ENCODE results near the gene SRSF11. TPM values are rescaled to one million over a fixed set of nuclear protein-coding genes. Genes with fewer than 3 reads are reported as not detected.

SRSF11 gene
- total and polyA plus RNA-seq, 2 of the 4 experiments (the other 2 are of a cell fraction), result 94.5 to 149 TPM

DNA sequence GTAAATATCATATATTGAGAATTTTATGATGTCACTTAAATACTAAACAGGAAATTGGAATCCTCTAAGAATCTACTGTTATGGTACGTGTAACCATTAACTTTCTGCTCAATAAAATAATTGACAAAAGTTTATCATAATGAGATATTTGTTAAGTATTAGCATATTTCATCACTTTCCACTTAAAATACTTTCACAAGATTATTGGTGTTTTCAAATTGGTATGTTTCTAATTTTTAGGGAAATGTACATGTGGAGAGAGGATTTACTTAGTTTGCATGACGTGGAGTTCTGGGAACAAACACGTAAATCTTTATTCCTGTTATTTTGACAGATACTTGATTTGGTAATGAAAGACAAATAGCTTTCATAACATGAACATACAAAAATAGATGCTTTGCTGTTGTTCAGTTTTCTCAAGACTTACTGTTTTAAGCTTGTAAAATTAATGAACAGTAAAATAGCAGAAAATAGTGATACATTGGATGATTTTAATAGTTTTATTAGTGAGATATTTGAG, 1.6 kb downstream of the SRSF11 start (continued):
- TF ChIP-seq FOS (IDR thresholded peaks at IDR 0.05; ENCODE audit: low read depth, low read length), result no peak
- no peak for TF ChIP-seq BHLHE40 (IDR thresholded peaks at IDR 0.05; ENCODE audit: low read depth, low read length)
- TF ChIP-seq RFX5 (IDR thresholded peaks at IDR 0.05; ENCODE audit: low read depth, low read length), result no peak

DNA sequence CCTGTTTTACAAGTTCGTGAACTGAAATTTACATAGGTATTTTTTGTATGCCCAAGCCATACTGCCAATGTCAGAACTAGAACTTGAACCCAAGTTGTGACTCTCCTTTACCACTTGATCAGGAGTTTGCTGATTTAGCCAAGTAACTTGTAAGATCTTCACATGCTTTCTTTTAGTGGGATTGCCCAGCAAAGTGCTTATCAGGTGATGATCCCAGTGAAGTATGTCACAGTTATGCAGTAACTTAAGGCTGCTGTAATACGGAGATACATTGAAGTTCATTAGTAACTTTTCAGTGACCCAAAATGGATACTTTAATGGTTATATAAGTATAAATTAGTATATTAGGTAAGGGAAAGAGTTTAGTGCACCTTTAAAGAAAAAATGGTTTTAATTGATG, 3.8 kb downstream of the SRSF11 start:
- BruUV-seq (replicated peaks), result no TSS peak
- Histone ChIP-seq H3K9me1 (ENCODE audit: insufficient read depth, low read length) (peaks cover 4% of the 10 kb centered on the region; the same call in 1 of the 2 replicates), H3K27ac (ENCODE audit: insufficient read depth, low read length) (no peak overlapping the region), H2AK5ac (ENCODE audit: low read depth, low read length) (no peak overlapping the region), H2BK20ac (ENCODE audit: low read depth, low read length) (no peak overlapping the region), H3K23ac (ENCODE audit: low read depth, low read length) (no peak overlapping the region), H3K79me1 (ENCODE audit: low read depth in 1 of 2, low read length in 2 of 2) (peaks cover 13 to 50% of the 10 kb centered on the region in 2 experiments), H3K4ac (ENCODE audit: low read depth, low read length) (no peak overlapping the region), H3K4me1 (ENCODE audit: control insufficient read depth, insufficient read depth, low read length) (peaks cover 6% of the 10 kb centered on the region), H3K27me3 (ENCODE audit: control insufficient read depth, insufficient read depth, low read length) (no peaks in the 10 kb centered on the region), H3K36me3 (ENCODE audit: control insufficient read depth, insufficient read depth, low read length) (peaks cover 15% of the 10 kb centered on the region), H3K9ac (ENCODE audit: low read depth, low read length) (no peak overlapping the region), H4K8ac (ENCODE audit: low read depth in 2 of 2, low read length in 2 of 2) (no peak overlapping the region), H3K14ac (replicated peaks; ENCODE audit: low read depth, low read length) (no peak overlapping the region), H2AK9ac (replicated peaks; ENCODE audit: low read depth, low read length, poor library complexity) (no peak overlapping the region), H3K18ac (ENCODE audit: low read depth, low read length) (no peak overlapping the region), H2BK5ac (ENCODE audit: low read depth, low read length, poor library complexity, severe bottlenecking) (no peak overlapping the region), H3K9me3 (ENCODE audit: control insufficient read depth, insufficient read depth, low read length) (no peaks in the 10 kb centered on the region), H2BK15ac (ENCODE audit: low read depth, low read length) (no peak overlapping the region), H2AFZ (replicated peaks; ENCODE audit: low read length, poor library complexity) (no peak overlapping the region), H2BK120ac (ENCODE audit: low read depth, low read length) (no peak overlapping the region), H3K4me2 (ENCODE audit: low read depth, low read length) (no peak overlapping the region), H3K4me3 (ENCODE audit: insufficient read depth, low read depth, low read length) (no peak overlapping the region), H4K20me1 (ENCODE audit: insufficient read depth, low read length) (peaks cover 43% of the 10 kb centered on the region), H4K5ac (ENCODE audit: low read depth, low read length) (no peak overlapping the region), H4K91ac (ENCODE audit: insufficient read depth, low read depth, low read length) (no peak overlapping the region), H3K56ac (ENCODE audit: extremely low read depth, insufficient read depth, low read length) (no peak overlapping the region)
- dilution Hi-C loops (cut with HindIII; ENCODE audit: low sequenced_read_pairs, unreplicated experiment) (no loop called here), in situ Hi-C loops (cut with MboI; ENCODE audit: low sequenced_read_pairs) (no loop called here), intact Hi-C loops (cut with micrococcal nuclease) (loop anchor here (5.0 to 10.0 kb wide), 2 partner anchors 127 to 190 kb away; partner anchors contain the start of gene ANKRD13C)
- WGBS, 2 experiments (ENCODE audit: extremely low coverage in 2 of 2, insufficient read length in 1 of 2), result no CpG with 5 or more reads among the region's 2 CpGs
- ATAC-seq (ENCODE audit: low read depth), result no peak
- ChIA-PET CTCF (no interaction called here), POLR2A (ENCODE audit: unreplicated experiment) (no interaction called here)
- TF ChIP-seq, protein P1, sequence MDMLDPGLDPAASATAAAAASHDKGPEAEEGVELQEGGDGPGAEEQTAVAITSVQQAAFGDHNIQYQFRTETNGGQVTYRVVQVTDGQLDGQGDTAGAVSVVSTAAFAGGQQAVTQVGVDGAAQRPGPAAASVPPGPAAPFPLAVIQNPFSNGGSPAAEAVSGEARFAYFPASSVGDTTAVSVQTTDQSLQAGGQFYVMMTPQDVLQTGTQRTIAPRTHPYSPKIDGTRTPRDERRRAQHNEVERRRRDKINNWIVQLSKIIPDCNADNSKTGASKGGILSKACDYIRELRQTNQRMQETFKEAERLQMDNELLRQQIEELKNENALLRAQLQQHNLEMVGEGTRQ (IDR thresholded peaks at IDR 0.05; ENCODE audit: low read depth, low read length), result no peak
- no peak for DNase-seq
